H1 (cell line): ENCODE results near the gene GALNT4. TPM values are rescaled to one million over a fixed set of nuclear protein-coding genes. Genes with fewer than 3 reads are reported as not detected.

Experiments
- BACH1 ChIP-seq: IDR thresholded peaks from 2 replicates; pipeline ENCODE4 v1.6.1; 2012; ENCODE audit warnings: low read length, improper control_type of control experiment
- EP300 ChIP-seq, 2 experiments: IDR thresholded peaks; 1 replicate in 1 of 2; 2 replicates in 1 of 2; pipeline ENCODE4 v1.6.1; 2011 to 2012; ENCODE audit warnings: low read depth in 2 of 2, low read length in 2 of 2, mild to moderate bottlenecking in 2 of 2, borderline replicate concordance in 1 of 2, inconsistent platforms in 1 of 2, moderate library complexity in 1 of 2
- POLR2A ChIP-seq, 2 experiments: IDR thresholded peaks; 1 replicate in 1 of 2; 2 replicates in 1 of 2; pipeline ENCODE4 v1.6.1; 2011; ENCODE audit warnings: low read depth in 2 of 2, low read length in 2 of 2, mild to moderate bottlenecking in 2 of 2; ENCODE audit errors: control extremely low read depth in 1 of 2
- polyA plus RNA-seq, 7 experiments: library from polyadenylated mRNA; depleted of rRNA in 3 of 7; stranded (reverse) in 5 of 7; unstranded in 2 of 7; fragments of >200 nt in 5 of 7; fragments of 200-250 nt in 2 of 7; gene quantifications; 1 replicate in 5 of 7; 2 replicates in 1 of 7; 4 replicates in 1 of 7; pipeline versions ENCODE4 v1.2.1 to v1.2.3, GENCODE V29; 2011 to 2013; ENCODE audit warnings: missing spikeins in 2 of 7, mixed read lengths in 2 of 7
- total RNA-seq: library from RNA; stranded (reverse); fragmentation: NEBNext Ultra II Directional; extraction: Animal tissue kit (Norgen Biotek cat#: 25700); gene quantifications from 2 replicates; pipeline ENCODE4 v1.2.1, GENCODE V29; 2021
- TF ChIP-seq, protein P1 (sequence below): IDR thresholded peaks from 2 replicates; pipeline ENCODE4 v1.6.1; 2012; ENCODE audit warnings: low read length, inconsistent platforms

GALNT4 gene
- total and polyA plus RNA-seq, 2 of the 8 experiments (the other 6 are each of a cell fraction or from before 2014, with no cell fraction given): 0.45 to 3.3 TPM

- TF ChIP-seq POLR2A (IDR thresholded peaks at IDR 0.05; ENCODE audit: control extremely low read depth in 1 of 2, low read depth in 2 of 2, low read length in 2 of 2) (no peak), EP300 (IDR thresholded peaks at IDR 0.05; ENCODE audit: borderline replicate concordance in 1 of 2, low read depth in 2 of 2, low read length in 2 of 2) (no peak), BACH1 (no peak)
- TF ChIP-seq, protein P1, sequence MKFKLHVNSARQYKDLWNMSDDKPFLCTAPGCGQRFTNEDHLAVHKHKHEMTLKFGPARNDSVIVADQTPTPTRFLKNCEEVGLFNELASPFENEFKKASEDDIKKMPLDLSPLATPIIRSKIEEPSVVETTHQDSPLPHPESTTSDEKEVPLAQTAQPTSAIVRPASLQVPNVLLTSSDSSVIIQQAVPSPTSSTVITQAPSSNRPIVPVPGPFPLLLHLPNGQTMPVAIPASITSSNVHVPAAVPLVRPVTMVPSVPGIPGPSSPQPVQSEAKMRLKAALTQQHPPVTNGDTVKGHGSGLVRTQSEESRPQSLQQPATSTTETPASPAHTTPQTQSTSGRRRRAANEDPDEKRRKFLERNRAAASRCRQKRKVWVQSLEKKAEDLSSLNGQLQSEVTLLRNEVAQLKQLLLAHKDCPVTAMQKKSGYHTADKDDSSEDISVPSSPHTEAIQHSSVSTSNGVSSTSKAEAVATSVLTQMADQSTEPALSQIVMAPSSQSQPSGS: no peak
These were observed 30.8 kb downstream of the GALNT4 start (continued) for GRCh38 chr12:89493670-89494302.
